ENCODE measurements around the gene ARFGAP3.

The ARFGAP3 gene

GRCh38 chr22:42811459-42811858, 45.6 kb downstream of the ARFGAP3 start:
- H3K27ac ChIP-seq (ENCODE audit: low read depth, low read length) = no peak overlapping the region

GRCh38 chr22:42808521-42808920, 48.6 kb downstream of the ARFGAP3 start:
- Histone ChIP-seq H3K27ac (ENCODE audit: low read depth, low read length) (no peak overlapping the region), H3K4me1 (ENCODE audit: control insufficient read depth, low read length) (no peaks in the 10 kb centered on the region), H4K20me1 (ENCODE audit: control insufficient read depth, insufficient read depth, low read depth, low read length) (no peaks in the 10 kb centered on the region), H3F3A (ENCODE audit: control insufficient read depth, insufficient read depth) (peaks cover 4% of the 10 kb centered on the region; the same call in 1 of the 2 replicates), H3K27me3 (ENCODE audit: control insufficient read depth, low read length) (no peaks in the 10 kb centered on the region), H3K79me2 (ENCODE audit: control insufficient read depth, low read length) (no peaks in the 10 kb centered on the region), H3K36me3 (ENCODE audit: control insufficient read depth, low read length) (no peaks in the 10 kb centered on the region; the same call in 1 of the 2 replicates), H3K4me3 (ENCODE audit: low read length) (no peak overlapping the region), H3K4me2 (ENCODE audit: low read length) (no peak overlapping the region), H3K9me3 (ENCODE audit: control insufficient read depth, insufficient read depth, low read length) (no peaks in the 10 kb centered on the region), H3K9me2 (replicated peaks; ENCODE audit: control insufficient read depth, low read length) (no peaks in the 10 kb centered on the region)
- TF ChIP-seq EZH2phosphoT487 (IDR thresholded peaks at IDR 0.05; ENCODE audit: borderline replicate concordance, low read length) (no peak), CTCF (IDR thresholded peaks at IDR 0.05; ENCODE audit: low read depth, low read length, poor library complexity, severe bottlenecking) (no peak)

More at GRCh38 chr22:42811459-42811858, 45.6 kb downstream of the ARFGAP3 start:
- Histone ChIP-seq H3K4me1 (ENCODE audit: control insufficient read depth, low read length) (no peaks in the 10 kb centered on the region), H3K4me2 (ENCODE audit: low read length) (no peak overlapping the region), H3F3A (ENCODE audit: control insufficient read depth, insufficient read depth) (peaks cover 4% of the 10 kb centered on the region; the same call in 1 of the 2 replicates), H3K27me3 (ENCODE audit: control insufficient read depth, low read length) (no peaks in the 10 kb centered on the region), H3K79me2 (ENCODE audit: control insufficient read depth, low read length) (no peaks in the 10 kb centered on the region), H3K9me2 (replicated peaks; ENCODE audit: control insufficient read depth, low read length) (no peaks in the 10 kb centered on the region), H4K20me1 (ENCODE audit: control insufficient read depth, insufficient read depth, low read depth, low read length) (no peaks in the 10 kb centered on the region), H3K4me3 (ENCODE audit: low read length) (no peak overlapping the region), H3K9me3 (ENCODE audit: control insufficient read depth, insufficient read depth, low read length) (no peaks in the 10 kb centered on the region), H3K36me3 (ENCODE audit: control insufficient read depth, low read length) (no peaks in the 10 kb centered on the region; the same call in 1 of the 2 replicates)
- TF ChIP-seq CTCF (IDR thresholded peaks at IDR 0.05; ENCODE audit: low read depth, low read length, poor library complexity, severe bottlenecking) (no peak), EZH2phosphoT487 (IDR thresholded peaks at IDR 0.05; ENCODE audit: borderline replicate concordance, low read length) (no peak)

- Histone ChIP-seq H3K4me2 (ENCODE audit: low read length) (no peak overlapping the region), H3K27ac (ENCODE audit: low read depth, low read length) (no peak overlapping the region), H3K9me3 (ENCODE audit: control insufficient read depth, insufficient read depth, low read length) (no peaks in the 10 kb centered on the region), H3K27me3 (ENCODE audit: control insufficient read depth, low read length) (no peaks in the 10 kb centered on the region), H3K36me3 (ENCODE audit: control insufficient read depth, low read length) (no peaks in the 10 kb centered on the region; the same call in 1 of the 2 replicates), H3K79me2 (ENCODE audit: control insufficient read depth, low read length) (no peaks in the 10 kb centered on the region), H4K20me1 (ENCODE audit: control insufficient read depth, insufficient read depth, low read depth, low read length) (no peaks in the 10 kb centered on the region), H3K9me2 (replicated peaks; ENCODE audit: control insufficient read depth, low read length) (no peaks in the 10 kb centered on the region), H3F3A (ENCODE audit: control insufficient read depth, insufficient read depth) (peaks cover 4% of the 10 kb centered on the region; the same call in 1 of the 2 replicates), H3K4me1 (ENCODE audit: control insufficient read depth, low read length) (no peaks in the 10 kb centered on the region), H3K4me3 (ENCODE audit: low read length) (no peak overlapping the region)
- no peak for TF ChIP-seq CTCF (IDR thresholded peaks at IDR 0.05; ENCODE audit: low read depth, low read length, poor library complexity, severe bottlenecking)
- TF ChIP-seq EZH2phosphoT487 (IDR thresholded peaks at IDR 0.05; ENCODE audit: borderline replicate concordance, low read length) = no peak
These were observed 49.9 kb downstream of the ARFGAP3 start for GRCh38 chr22:42807185-42807584.
